Neural cell (in vitro differentiated cells): ENCODE data around the gene GGTLC1. TPM values are rescaled to one million over a fixed set of nuclear protein-coding genes. Genes with fewer than 3 reads are reported as not detected.

Experiments used
- H2AFZ ChIP-seq: fragments of 200-600, 300-800 bp; sonication (generic), shearing (Covaris generic); 2 replicates; pipeline ENCODE4 v1.6.0; 2014; ENCODE audit warnings: low read depth, mild to moderate bottlenecking, antibody characterized with exemption, low read length, moderate library complexity
- H3F3A ChIP-seq: fragments of 200-600 bp; shearing (Covaris generic); 2 replicates; pipeline ENCODE4 v1.6.1; 2016; ENCODE audit warnings: mild to moderate bottlenecking, moderate library complexity, mixed read lengths, antibody characterized with exemption, low read length; ENCODE audit not compliant: insufficient read depth, poor library complexity, severe bottlenecking
- H3K27ac ChIP-seq: fragments of 200-600, 300-800 bp; sonication (generic), shearing (Covaris generic); 2 replicates; pipeline ENCODE4 v1.5.1; 2014; ENCODE audit warnings: mild to moderate bottlenecking, low read length, moderate library complexity
- H3K27me3 ChIP-seq: fragments of 300-800, 200-600 bp; sonication (generic), shearing (Covaris generic); 2 replicates; pipeline ENCODE4 v1.6.0; 2014; ENCODE audit warnings: mild to moderate bottlenecking, low read depth, low read length, moderate library complexity; ENCODE audit not compliant: insufficient read depth
- H3K36me3 ChIP-seq: fragments of 300-800, 200-600 bp; sonication (generic), shearing (Covaris generic); 2 replicates; pipeline ENCODE4 v1.5.1; 2014; ENCODE audit warnings: mild to moderate bottlenecking, antibody characterized with exemption, low read length, moderate library complexity; ENCODE audit not compliant: insufficient read depth
- H3K4me2 ChIP-seq: fragments of 300-800, 200-600 bp; sonication (generic), shearing (Covaris generic); 2 replicates; pipeline ENCODE4 v1.6.0; 2014; ENCODE audit warnings: mild to moderate bottlenecking, low read length
- H3K4me3 ChIP-seq: fragments of 300-800, 200-600 bp; sonication (generic), shearing (Covaris generic); 2 replicates; pipeline ENCODE4 v1.5.1; 2014; ENCODE audit warnings: mild to moderate bottlenecking, low read length, moderate library complexity
- H3K79me2 ChIP-seq: fragments of 200-600 bp; shearing (Covaris generic); replicated peaks from 2 replicates; pipeline ENCODE4 v1.6.0; 2014; ENCODE audit warnings: mild to moderate bottlenecking, low read length, moderate library complexity; ENCODE audit not compliant: insufficient read depth
- H3K9ac ChIP-seq: fragments of 300-800, 200-600 bp; sonication (generic), shearing (Covaris generic); 2 replicates; pipeline ENCODE4 v1.6.1; 2016; ENCODE audit warnings: mild to moderate bottlenecking, low read length, mixed read lengths
- H3K9me2 ChIP-seq: fragments of 200-600 bp; shearing (Covaris generic); 2 replicates; pipeline ENCODE4 v1.6.1; 2016; ENCODE audit warnings: mild to moderate bottlenecking, low read length, mixed read lengths; ENCODE audit not compliant: insufficient read depth
- H3K9me3 ChIP-seq: fragments of 200-600, 300-800 bp; sonication (generic), shearing (Covaris generic); 2 replicates; pipeline ENCODE4 v1.6.1; 2016; ENCODE audit warnings: mild to moderate bottlenecking, mixed run types, low read length, moderate library complexity, mixed read lengths
- H4K20me1 ChIP-seq: fragments of 200-600 bp; shearing (Covaris generic); 2 replicates; pipeline ENCODE4 v1.6.1; 2016; ENCODE audit warnings: mild to moderate bottlenecking, mixed run types; ENCODE audit not compliant: insufficient read depth
- CTCF ChIP-seq: fragments of 450-650 bp; IDR thresholded peaks from 2 replicates; pipeline ENCODE4 v1.5.1; 2014; ENCODE audit warnings: antibody characterized with exemption, mild to moderate bottlenecking, moderate library complexity; ENCODE audit not compliant: poor library complexity, severe bottlenecking
- EP300 ChIP-seq: fragments of 450-650 bp; conservative IDR thresholded peaks from 2 replicates; pipeline ENCODE4 v1.6.1; 2014; ENCODE audit warnings: antibody characterized with exemption, mild to moderate bottlenecking, moderate library complexity; ENCODE audit not compliant: poor library complexity, severe bottlenecking
- EZH2 ChIP-seq: fragments of 200-600, 300-800 bp; shearing (Covaris generic), sonication (generic); IDR thresholded peaks from 2 replicates; pipeline ENCODE4 v1.6.1; 2014; ENCODE audit warnings: antibody characterized with exemption, low read length, borderline replicate concordance, mild to moderate bottlenecking; ENCODE audit not compliant: insufficient read depth, poor library complexity, severe bottlenecking
- MXI1 ChIP-seq: fragments of 450-650 bp; conservative IDR thresholded peaks from 2 replicates; pipeline ENCODE4 v1.6.1; 2014; ENCODE audit warnings: antibody characterized with exemption, mild to moderate bottlenecking; ENCODE audit not compliant: poor library complexity, severe bottlenecking
- POLR2AphosphoS5 ChIP-seq: IDR thresholded peaks from 2 replicates; pipeline ENCODE4 v1.6.1; 2012
- RAD21 ChIP-seq: fragments of 450-650 bp; conservative IDR thresholded peaks from 2 replicates; pipeline ENCODE4 v1.6.1; 2014; ENCODE audit warnings: antibody characterized with exemption, mild to moderate bottlenecking, moderate library complexity
- REST ChIP-seq: IDR thresholded peaks from 2 replicates; pipeline ENCODE4 v1.6.1; 2012; ENCODE audit warnings: borderline replicate concordance
- SMC3 ChIP-seq: fragments of 450-650 bp; conservative IDR thresholded peaks from 2 replicates; pipeline ENCODE4 v1.6.1; 2014; ENCODE audit warnings: antibody characterized with exemption, mild to moderate bottlenecking, moderate library complexity; ENCODE audit not compliant: poor library complexity
- TAF1 ChIP-seq: IDR thresholded peaks from 2 replicates; pipeline ENCODE4 v1.6.1; 2012; ENCODE audit warnings: low read depth
- polyA plus RNA-seq: library from polyadenylated mRNA; depleted of rRNA; stranded (reverse); fragments of >200 nt; gene quantifications from 2 replicates; pipeline ENCODE4 v1.2.3, GENCODE V29; 2014

The GGTLC1 gene
- polyA plus RNA-seq, 1 donor from 2014 or later: not detected

DNA sequence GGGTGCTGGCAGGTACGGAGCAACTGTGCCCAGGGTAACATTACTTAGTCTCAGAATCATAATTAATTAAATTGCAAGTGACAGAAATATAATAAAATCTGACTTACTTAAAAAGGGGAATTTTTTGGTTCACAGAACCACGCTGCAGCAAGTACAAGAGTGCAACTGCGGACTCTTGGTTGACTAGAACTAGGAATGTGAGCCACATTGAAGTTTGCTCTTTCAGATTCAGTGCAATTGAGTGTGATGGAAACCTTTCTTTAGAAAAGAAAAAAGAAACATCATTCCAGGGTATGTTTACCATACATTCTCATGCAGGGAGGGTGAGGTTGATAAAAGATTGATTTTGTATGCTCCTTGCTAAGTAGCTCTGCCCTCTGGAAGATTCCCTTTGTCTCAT is 45.0 kb upstream of the GGTLC1 start:
- no peaks in the 10 kb centered on the region for H4K20me1 ChIP-seq
- H3K79me2 ChIP-seq: no peaks in the 10 kb centered on the region
- H3K9me2 ChIP-seq: no peaks in the 10 kb centered on the region
- no peaks in the 10 kb centered on the region for H3F3A ChIP-seq
- no peak overlapping the region for H2AFZ ChIP-seq
- no peak overlapping the region for H3K4me3 ChIP-seq
- no peak for TF ChIP-seq SMC3
- no peak for TF ChIP-seq POLR2AphosphoS5
- no peak for TF ChIP-seq MXI1
- no peak for TF ChIP-seq RAD21
- TF ChIP-seq REST: no peak
- TF ChIP-seq CTCF: no peak
- TF ChIP-seq TAF1: no peak
- no peak for TF ChIP-seq EP300
- no peak for TF ChIP-seq EZH2
- no peaks in the 10 kb centered on the region for H3K27me3 ChIP-seq
- H3K4me2 ChIP-seq: no peak overlapping the region
- H3K9ac ChIP-seq: no peak overlapping the region
- H3K27ac ChIP-seq: no peak overlapping the region
- no peaks in the 10 kb centered on the region for H3K9me3 ChIP-seq
- no peaks in the 10 kb centered on the region for H3K36me3 ChIP-seq

GRCh38 chr20:24033151-24033550 is 44.6 kb upstream of the GGTLC1 start:
- H3K4me2 ChIP-seq: no peak overlapping the region
- H3K9me3 ChIP-seq: no peaks in the 10 kb centered on the region
- no peak overlapping the region for H3K27ac ChIP-seq
- H4K20me1 ChIP-seq: no peaks in the 10 kb centered on the region
- H2AFZ ChIP-seq: no peak overlapping the region
- H3K36me3 ChIP-seq: no peaks in the 10 kb centered on the region
- no peaks in the 10 kb centered on the region for H3K27me3 ChIP-seq
- no peaks in the 10 kb centered on the region for H3K79me2 ChIP-seq
- H3K4me3 ChIP-seq: no peak overlapping the region
- no peaks in the 10 kb centered on the region for H3F3A ChIP-seq
- no peak overlapping the region for H3K9ac ChIP-seq
- H3K9me2 ChIP-seq: no peaks in the 10 kb centered on the region
- TF ChIP-seq MXI1 (no peak), SMC3 (no peak), CTCF (no peak), EZH2 (no peak), TAF1 (no peak), RAD21 (no peak), POLR2AphosphoS5 (no peak), EP300 (no peak), REST (no peak)
